NK-92 (cell line): ENCODE results near the gene SSTR5.

Source experiments
- DNase-seq: peaks from one replicate; lab custom pipeline; 2025; ENCODE audit not compliant: unreplicated experiment; lab: John Stamatoyannopoulos, UW

The SSTR5 gene

GRCh38 chr16:1102921-1103635 is 30.5 kb downstream of the SSTR5 start:
- DNase-seq = no peak

GRCh38 chr16:1103636-1103980 is 31.1 kb downstream of the SSTR5 start:
- no peak for DNase-seq

GRCh38 chr16:1105888-1106620 is 33.5 kb downstream of the SSTR5 start:
- no peak for DNase-seq

GRCh38 chr16:1106659-1107058 is 34.1 kb downstream of the SSTR5 start:
- DNase-seq = no peak

- DNase-seq = no peak
These were observed 34.6 kb downstream of the SSTR5 start for GRCh38 chr16:1107141-1107540.

- no peak for DNase-seq
These were observed 35.2 kb downstream of the SSTR5 start for GRCh38 chr16:1107731-1108130.

- no peak for DNase-seq
These were observed 36.0 kb downstream of the SSTR5 start for GRCh38 chr16:1108299-1109252.

- no peak for DNase-seq
These were observed 37.1 kb downstream of the SSTR5 start for GRCh38 chr16:1109648-1110047.

- no peak for DNase-seq
These were observed 40.1 kb downstream of the SSTR5 start for GRCh38 chr16:1112506-1113184.

- no peak for DNase-seq
These were observed 40.9 kb downstream of the SSTR5 start for GRCh38 chr16:1113489-1113888.

- DNase-seq = no peak
These were observed 41.5 kb downstream of the SSTR5 start for GRCh38 chr16:1113889-1114526.

GRCh38 chr16:1116693-1117077 is 44.1 kb downstream of the SSTR5 start:
- no peak for DNase-seq

GRCh38 chr16:1117176-1117900 is 44.8 kb downstream of the SSTR5 start:
- DNase-seq = no peak

- no peak for DNase-seq
These were observed 45.4 kb downstream of the SSTR5 start for GRCh38 chr16:1117926-1118325.

- DNase-seq = no peak
These were observed 46.6 kb downstream of the SSTR5 start for GRCh38 chr16:1119129-1119528.

- DNase-seq = no peak
These were observed 47.4 kb downstream of the SSTR5 start for GRCh38 chr16:1119766-1120576.

- DNase-seq = no peak
These were observed 48.0 kb downstream of the SSTR5 start for GRCh38 chr16:1120577-1120941.

GRCh38 chr16:1121009-1121408 is 48.5 kb downstream of the SSTR5 start:
- DNase-seq = no peak
